Measurements from ENCODE around the gene HM13. TPM values are rescaled to one million over a fixed set of nuclear protein-coding genes. Genes with fewer than 3 reads are reported as not detected.

HM13 gene
- total and polyA plus RNA-seq, 3 donors from 2014 or later: 68.7 to 97.5 (median 86.7) TPM

- no peak for TF ChIP-seq CTCF (IDR thresholded peaks at IDR 0.05)
- no peak for TF ChIP-seq POLR2A (IDR thresholded peaks at IDR 0.05)
- intact Hi-C loops (cut with DNase I; ENCODE audit: low total_unique reads): no loop called here
- H3K36me3 ChIP-seq (ENCODE audit: low read depth, missing control alignments): no peaks in the 10 kb centered on the region
- H3K4me3 ChIP-seq: no peak overlapping the region
- H3K27ac ChIP-seq: no peak overlapping the region
- no peaks in the 10 kb centered on the region for H3K27me3 ChIP-seq
- DNase-seq: no peak
- 76 to 83% methylated on average over 6 of the region's 6 CpGs for WGBS, 2 donors
- no peaks in the 10 kb centered on the region for H3K9me3 ChIP-seq
- peaks cover 25% of the 10 kb centered on the region for H3K4me1 ChIP-seq
Measured at GRCh38 chr20:31476643-31477215, 37.5 kb upstream of the HM13 start.

GRCh38 chr20:31484001-31484400 lies 30.2 kb upstream of the HM13 start:
- 30 to 49% methylated on average over 9 to 36 of the region's 36 CpGs for WGBS, 2 donors
- H3K36me3 ChIP-seq (ENCODE audit: low read depth, missing control alignments): no peaks in the 10 kb centered on the region
- no peaks in the 10 kb centered on the region for H3K9me3 ChIP-seq
- peaks cover 14% of the 10 kb centered on the region for H3K4me1 ChIP-seq
- TF ChIP-seq CTCF (IDR thresholded peaks at IDR 0.05) (no peak), POLR2A (IDR thresholded peaks at IDR 0.05) (no peak)
- no peak overlapping the region for H3K27ac ChIP-seq
- no peaks in the 10 kb centered on the region for H3K27me3 ChIP-seq
- peak overlapping the region; percentile 1 to 54 for H3K4me3 ChIP-seq
- peak; percentile 73 for DNase-seq
- intact Hi-C loops (cut with DNase I; ENCODE audit: low total_unique reads): no loop called here

- Histone ChIP-seq H3K27ac (peak overlapping the region; percentile 63 to 86), H3K4me1 (peaks cover 14% of the 10 kb centered on the region), H3K27me3 (no peaks in the 10 kb centered on the region), H3K4me3 (peak overlapping the region in 1 of 2 donors; percentile 41), H3K36me3 (ENCODE audit: low read depth, missing control alignments) (no peaks in the 10 kb centered on the region), H3K9me3 (no peaks in the 10 kb centered on the region)
- TF ChIP-seq CTCF (IDR thresholded peaks at IDR 0.05) (no peak), POLR2A (IDR thresholded peaks at IDR 0.05) (no peak)
- intact Hi-C loops (cut with DNase I; ENCODE audit: low total_unique reads): no loop called here
- DNase-seq: peak; percentile 58
- 6 to 13% methylated on average over 24 to 31 of the region's 31 CpGs for WGBS, 2 donors
Measured at GRCh38 chr20:31485450-31486339, 28.5 kb upstream of the HM13 start.

GRCh38 chr20:31488115-31488514 lies 26.1 kb upstream of the HM13 start:
- H3K4me3 ChIP-seq: no peak overlapping the region
- H3K27ac ChIP-seq: peak overlapping the region in 1 of 2 donors; percentile 15
- H3K9me3 ChIP-seq: no peaks in the 10 kb centered on the region
- WGBS, 2 donors: 62 to 63% methylated on average over 2 of the region's 2 CpGs
- H3K4me1 ChIP-seq: peaks cover 14% of the 10 kb centered on the region
- H3K36me3 ChIP-seq (ENCODE audit: low read depth, missing control alignments): no peaks in the 10 kb centered on the region
- H3K27me3 ChIP-seq: no peaks in the 10 kb centered on the region
- no peak for TF ChIP-seq POLR2A (IDR thresholded peaks at IDR 0.05)
- TF ChIP-seq CTCF (IDR thresholded peaks at IDR 0.05): no peak
- intact Hi-C loops (cut with DNase I; ENCODE audit: low total_unique reads): no loop called here
- DNase-seq: no peak

Measured in testis (tissue), 3 donors.